Cardiac muscle cell (in vitro differentiated cells and primary cell): ENCODE measurements around the gene CLTB. TPM values are rescaled to one million over a fixed set of nuclear protein-coding genes. Genes with fewer than 3 reads are reported as not detected.

ENCODE experiments used
- DNase-seq, 2 donors: peaks; one replicate each; pipeline versions ENCODE4 v3.0.0 to v3.0.0-alpha.2; 2010 to 2017; ENCODE audit warnings: low read depth in 1 of 2, low spot score in 1 of 2
- H3K27ac ChIP-seq: fragments of 200-600 bp; sonication (generic); 2 replicates; pipeline ENCODE4 v1.5.1; 2016
- H3K27me3 ChIP-seq: fragments of 200-600 bp; sonication (generic); 2 replicates; pipeline ENCODE4 v1.6.0; 2016; ENCODE audit warnings: control low read depth
- H3K36me3 ChIP-seq: fragments of 200-600 bp; sonication (generic); 2 replicates; pipeline ENCODE4 v1.5.1; 2016; ENCODE audit warnings: control low read depth
- H3K4me1 ChIP-seq: fragments of 200-600 bp; sonication (generic); 2 replicates; pipeline ENCODE4 v1.8.1; 2017; ENCODE audit warnings: low read depth, mild to moderate bottlenecking, mixed run types
- H3K4me3 ChIP-seq: fragments of 200-600 bp; sonication (generic); 2 replicates; pipeline ENCODE4 v1.5.1; 2016; ENCODE audit warnings: mild to moderate bottlenecking
- H3K9me3 ChIP-seq: fragments of 200-600 bp; sonication (generic); 2 replicates; pipeline ENCODE4 v1.5.1; 2017; ENCODE audit warnings: low read depth, mild to moderate bottlenecking, control low read depth
- polyA plus RNA-seq: library from polyadenylated mRNA; unstranded; fragments of >200 nt; fragmentation: Nextera tagmentation; extraction: Ambion mirVana; gene quantifications from 2 replicates; pipeline ENCODE4 v1.2.1, GENCODE V29; 2016
- total RNA-seq: library from RNA; depleted of rRNA; stranded (reverse); fragments of >200 nt; gene quantifications from 2 replicates; pipeline ENCODE4 v1.2.3, GENCODE V29; 2016
- TF ChIP-seq, protein P1 (sequence below): IDR thresholded peaks from 2 replicates; pipeline ENCODE4 v1.5.1; 2012; ENCODE audit warnings: low read depth, mild to moderate bottlenecking, low read length

CLTB gene
- total and polyA plus RNA-seq, 2 experiments from 2014 or later = 187 to 222 TPM

DNA sequence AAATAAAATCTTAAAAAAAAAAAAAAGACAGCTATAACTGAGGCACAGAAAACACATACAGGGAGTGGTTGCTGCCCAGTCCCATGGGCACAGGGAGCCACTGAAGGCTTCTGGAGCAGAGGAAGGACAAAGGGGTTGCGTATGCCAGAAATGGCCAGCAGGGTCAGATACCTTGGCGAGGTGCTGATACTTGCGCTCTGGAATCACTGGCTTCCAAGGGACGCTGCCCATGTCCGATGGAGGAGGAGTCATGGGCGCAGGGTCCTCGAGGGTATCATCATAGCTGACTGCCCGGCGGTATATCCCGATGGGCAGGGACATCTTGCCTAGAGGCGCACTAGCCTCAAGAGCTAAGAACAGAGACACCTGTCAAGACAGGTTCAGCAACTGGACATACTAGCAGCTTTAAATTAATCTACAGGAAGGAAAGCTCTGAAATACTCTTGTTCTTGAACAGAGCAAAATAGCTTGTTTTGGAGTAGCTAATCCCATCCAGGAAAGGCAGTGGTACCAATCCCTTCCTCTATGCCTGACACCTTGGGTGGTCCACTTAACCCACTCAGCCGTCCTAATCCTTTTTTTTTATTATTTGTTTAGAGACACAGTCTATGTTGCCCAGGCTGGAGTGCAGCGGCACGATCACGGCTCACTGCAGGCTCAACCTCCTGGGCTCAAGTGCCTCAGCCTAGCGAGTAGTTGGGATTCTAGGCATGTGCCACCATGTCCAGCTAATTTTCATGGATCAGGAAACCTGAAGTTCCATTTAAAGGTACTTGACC, 60.8 kb downstream of the CLTB start:
- no peaks in the 10 kb centered on the region for H3K27me3 ChIP-seq
- H3K4me1 ChIP-seq = peaks cover under 1% of the 10 kb centered on the region
- TF ChIP-seq, protein P1, sequence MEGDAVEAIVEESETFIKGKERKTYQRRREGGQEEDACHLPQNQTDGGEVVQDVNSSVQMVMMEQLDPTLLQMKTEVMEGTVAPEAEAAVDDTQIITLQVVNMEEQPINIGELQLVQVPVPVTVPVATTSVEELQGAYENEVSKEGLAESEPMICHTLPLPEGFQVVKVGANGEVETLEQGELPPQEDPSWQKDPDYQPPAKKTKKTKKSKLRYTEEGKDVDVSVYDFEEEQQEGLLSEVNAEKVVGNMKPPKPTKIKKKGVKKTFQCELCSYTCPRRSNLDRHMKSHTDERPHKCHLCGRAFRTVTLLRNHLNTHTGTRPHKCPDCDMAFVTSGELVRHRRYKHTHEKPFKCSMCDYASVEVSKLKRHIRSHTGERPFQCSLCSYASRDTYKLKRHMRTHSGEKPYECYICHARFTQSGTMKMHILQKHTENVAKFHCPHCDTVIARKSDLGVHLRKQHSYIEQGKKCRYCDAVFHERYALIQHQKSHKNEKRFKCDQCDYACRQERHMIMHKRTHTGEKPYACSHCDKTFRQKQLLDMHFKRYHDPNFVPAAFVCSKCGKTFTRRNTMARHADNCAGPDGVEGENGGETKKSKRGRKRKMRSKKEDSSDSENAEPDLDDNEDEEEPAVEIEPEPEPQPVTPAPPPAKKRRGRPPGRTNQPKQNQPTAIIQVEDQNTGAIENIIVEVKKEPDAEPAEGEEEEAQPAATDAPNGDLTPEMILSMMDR = no peak
- H3K27ac ChIP-seq = no peak overlapping the region
- H3K9me3 ChIP-seq = no peaks in the 10 kb centered on the region
- no peak for DNase-seq
- peaks cover 39% of the 10 kb centered on the region for H3K36me3 ChIP-seq
- no peak overlapping the region for H3K4me3 ChIP-seq

DNA sequence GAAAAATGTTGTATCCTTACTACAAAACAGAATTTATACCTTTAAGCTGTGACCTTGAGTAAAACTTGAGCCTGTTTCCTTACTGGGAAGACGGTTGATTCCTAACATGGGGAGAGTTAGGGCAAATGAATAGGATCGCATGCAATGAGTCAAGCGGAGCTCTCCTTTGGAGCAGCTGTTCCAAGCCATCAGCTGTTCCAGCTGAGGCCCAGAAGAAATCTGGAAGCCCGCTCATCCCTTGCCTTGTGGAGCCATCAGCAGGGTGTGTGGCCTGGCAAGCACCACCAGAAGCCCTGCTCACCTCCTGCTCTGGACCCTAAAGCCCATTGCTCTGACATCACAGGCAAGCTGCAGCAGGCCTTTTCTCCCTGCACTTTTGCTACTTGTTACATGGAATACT, 62.8 kb downstream of the CLTB start:
- no peak overlapping the region for H3K4me3 ChIP-seq
- H3K9me3 ChIP-seq = no peaks in the 10 kb centered on the region
- peaks cover 57% of the 10 kb centered on the region for H3K36me3 ChIP-seq
- no peaks in the 10 kb centered on the region for H3K27me3 ChIP-seq
- no peak overlapping the region for H3K27ac ChIP-seq
- DNase-seq = no peak
- no peaks in the 10 kb centered on the region for H3K4me1 ChIP-seq
- TF ChIP-seq, protein P1 = no peak

DNA sequence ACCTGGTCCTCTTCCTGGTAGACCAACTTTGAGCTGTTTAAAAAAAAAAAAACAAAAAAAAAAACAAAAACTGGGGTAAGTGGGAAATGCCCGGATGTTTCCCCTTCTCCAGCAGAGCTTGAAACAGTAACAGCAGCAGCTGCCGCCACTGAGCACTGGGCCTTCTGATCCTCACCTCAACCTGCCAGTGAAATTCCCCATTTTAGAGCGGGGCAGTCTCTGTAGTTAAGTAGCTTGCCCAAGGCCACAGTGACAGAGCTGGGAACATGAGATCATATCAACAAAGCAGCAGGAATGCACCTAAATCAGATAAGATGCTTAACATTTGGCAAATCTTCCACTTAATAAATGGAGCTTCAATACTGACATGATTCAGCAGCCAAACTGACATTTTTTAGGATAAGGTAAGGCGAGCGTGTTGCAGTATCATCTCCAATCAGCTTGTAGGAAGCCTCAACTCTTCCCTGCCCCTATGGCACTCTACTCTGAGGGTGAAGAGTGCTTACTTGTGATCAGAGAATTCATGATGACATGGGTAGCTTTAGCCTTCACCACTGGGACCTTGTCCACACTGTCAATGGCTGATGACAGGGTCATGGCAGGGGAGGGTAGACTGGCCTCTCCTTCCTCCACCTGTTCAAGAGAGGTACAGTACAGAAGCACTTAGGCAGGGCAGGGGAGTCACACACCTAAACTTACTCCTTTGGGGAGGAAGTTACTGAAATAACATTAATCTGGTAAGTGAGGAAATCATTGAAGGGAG, 64.0 kb downstream of the CLTB start:
- H3K36me3 ChIP-seq = peaks cover 61% of the 10 kb centered on the region
- DNase-seq = no peak
- TF ChIP-seq, protein P1 = no peak
- no peaks in the 10 kb centered on the region for H3K4me1 ChIP-seq
- H3K4me3 ChIP-seq = no peak overlapping the region
- no peaks in the 10 kb centered on the region for H3K27me3 ChIP-seq
- no peaks in the 10 kb centered on the region for H3K9me3 ChIP-seq
- H3K27ac ChIP-seq = no peak overlapping the region

DNA sequence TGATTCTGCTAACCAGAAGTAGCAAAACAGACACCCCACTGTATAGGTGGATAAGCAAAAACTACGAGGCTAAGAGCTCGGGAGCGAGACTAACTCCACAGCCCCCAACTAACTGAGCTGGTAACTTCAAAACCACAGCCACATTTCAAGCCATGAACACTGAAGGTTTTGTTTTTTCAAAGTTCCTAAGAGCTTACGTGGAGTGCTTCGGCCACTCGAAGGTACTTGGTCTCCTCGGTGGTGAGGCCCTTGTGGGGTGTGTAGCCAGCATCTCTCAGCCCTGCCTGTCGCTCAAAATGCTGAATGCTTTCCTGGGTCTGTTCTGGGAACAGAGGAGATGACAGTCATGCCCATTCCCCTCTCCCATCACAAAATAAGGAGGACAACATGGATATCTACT, 65.9 kb downstream of the CLTB start:
- TF ChIP-seq, protein P1 = no peak
- Histone ChIP-seq H3K4me1 (no peaks in the 10 kb centered on the region), H3K9me3 (no peaks in the 10 kb centered on the region), H3K4me3 (no peak overlapping the region), H3K27me3 (no peaks in the 10 kb centered on the region), H3K36me3 (peaks cover 74% of the 10 kb centered on the region), H3K27ac (no peak overlapping the region)
- DNase-seq = no peak

DNA sequence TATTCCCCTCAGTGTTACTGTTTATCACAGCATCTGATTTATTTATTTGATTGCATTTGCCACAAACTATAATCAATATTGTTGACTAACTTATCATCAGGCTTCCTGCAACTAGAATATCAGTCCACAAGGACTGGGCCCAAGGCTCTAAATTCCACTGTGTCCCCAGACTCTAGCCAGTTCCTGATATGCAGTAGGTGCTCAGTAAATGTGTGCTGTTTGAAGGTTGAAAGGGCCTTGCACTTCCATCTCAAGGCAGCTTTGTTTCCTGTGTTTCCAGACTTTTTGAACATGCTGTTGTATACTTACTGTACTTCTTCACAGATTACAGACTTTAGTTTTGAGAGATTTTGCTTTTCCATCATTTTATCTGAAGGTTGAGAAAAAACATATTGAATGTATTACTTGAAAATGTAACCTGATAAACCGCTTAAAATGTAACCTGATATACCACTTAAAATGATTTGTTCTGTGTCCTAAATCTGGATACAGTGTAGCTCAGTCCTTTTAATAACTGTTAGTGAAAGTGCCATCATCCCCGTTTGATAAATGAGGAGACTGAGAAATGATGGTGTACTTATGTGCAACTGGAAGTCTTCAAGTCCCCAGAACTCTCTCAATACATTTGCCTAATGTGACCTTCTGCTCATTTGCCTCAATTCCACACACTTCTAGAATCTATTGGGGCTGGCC, 73.4 kb downstream of the CLTB start:
- Histone ChIP-seq H3K36me3 (peaks cover 36% of the 10 kb centered on the region), H3K27ac (peak overlapping the region; percentile 39), H3K27me3 (no peaks in the 10 kb centered on the region), H3K9me3 (no peaks in the 10 kb centered on the region), H3K4me1 (peaks cover 6% of the 10 kb centered on the region), H3K4me3 (no peak overlapping the region)
- no peak for DNase-seq
- TF ChIP-seq, protein P1 = no peak

Other genes starting within 250 kb of the CLTB start
- 17.0 and 18.7 TPM in 2 replicates for gene SIMC1, start 178.1 kb downstream of the CLTB start, total RNA-seq
- 21.4 and 33.1 TPM in 2 replicates for gene SIMC1, start 178.1 kb downstream of the CLTB start, polyA plus RNA-seq
- gene KIAA1191, start 54.8 kb downstream of the CLTB start, total RNA-seq = 118 and 160 TPM in 2 replicates
- gene KIAA1191, start 54.8 kb downstream of the CLTB start, polyA plus RNA-seq = 125 and 134 TPM in 2 replicates
- 10.3 and 29.5 TPM in 2 replicates for gene ARL10, start 51.1 kb downstream of the CLTB start, total RNA-seq
- 7.8 and 9.6 TPM in 2 replicates for gene ARL10, start 51.1 kb downstream of the CLTB start, polyA plus RNA-seq
- 11.5 and 18.0 TPM in 2 replicates for gene NOP16, start 27.9 kb downstream of the CLTB start, total RNA-seq
- 52.0 and 56.7 TPM in 2 replicates for gene NOP16, start 27.9 kb downstream of the CLTB start, polyA plus RNA-seq
- 203 and 313 TPM in 2 replicates for gene HIGD2A, start 27.8 kb downstream of the CLTB start, total RNA-seq
- gene HIGD2A, start 27.8 kb downstream of the CLTB start, polyA plus RNA-seq = 273 and 388 TPM in 2 replicates
- 24.0 and 26.1 TPM in 2 replicates for gene FAF2, start 31.8 kb upstream of the CLTB start, total RNA-seq
- 29.0 and 29.8 TPM in 2 replicates for gene FAF2, start 31.8 kb upstream of the CLTB start, polyA plus RNA-seq
- 45.5 and 77.6 TPM in 2 replicates for gene RNF44, start 120.9 kb upstream of the CLTB start, total RNA-seq
- 16.1 and 29.1 TPM in 2 replicates for gene RNF44, start 120.9 kb upstream of the CLTB start, polyA plus RNA-seq
- 0.07 and 0.60 TPM in 2 replicates for gene CDHR2, start 132.8 kb upstream of the CLTB start, total RNA-seq
- gene CDHR2, start 132.8 kb upstream of the CLTB start, polyA plus RNA-seq = 0.59 and 1.4 TPM in 2 replicates
- 0.27 and 0.63 TPM in 2 replicates for gene GPRIN1, start 193.6 kb upstream of the CLTB start, total RNA-seq
- gene GPRIN1, start 193.6 kb upstream of the CLTB start, polyA plus RNA-seq = 0.79 TPM in 2 replicates
- gene SNCB, start 214.0 kb upstream of the CLTB start, total RNA-seq = 1.6 and 2.4 TPM in 2 replicates
- gene SNCB, start 214.0 kb upstream of the CLTB start, polyA plus RNA-seq = 0.79 and 3.0 TPM in 2 replicates
- gene EIF4E1B, start 214.1 kb upstream of the CLTB start, total RNA-seq = not detected in 2 replicates
- gene EIF4E1B, start 214.1 kb upstream of the CLTB start, polyA plus RNA-seq = not detected in 2 replicates
- 30.2 and 42.6 TPM in 2 replicates for gene TSPAN17, start 230.9 kb upstream of the CLTB start, total RNA-seq
- 32.0 and 32.3 TPM in 2 replicates for gene TSPAN17, start 230.9 kb upstream of the CLTB start, polyA plus RNA-seq